Heart left ventricle (tissue), 13 donors: ENCODE measurements around the gene KERA.

Source experiments
- CTCF ChIP-seq, 12 donors: fragments of 200-600 bp; sonication (generic) in 4 of 12; IDR thresholded peaks; one replicate each; pipeline versions ENCODE4 v1.5.0 to v1.8.0; 2018 to 2022; ENCODE audit warnings: antibody characterized with exemption in 12 of 12, mild to moderate bottlenecking in 5 of 12
- POLR2A ChIP-seq, 2 donors: fragments of 450-650 bp; IDR thresholded peaks; one replicate each; pipeline ENCODE4 v1.6.1; 2017; ENCODE audit warnings: antibody characterized with exemption in 2 of 2, mild to moderate bottlenecking in 2 of 2, moderate library complexity in 2 of 2
- donor health status: ischemic (EF 13 %, LVEDD 7.1; RV severe dilation, severe dysfunction).
- donor health status: DM: no; HTN: yes; CAD: no.
- donor health status: DM: no; HTN: no; CAD: no.
- donor health status: ischemic (EF 25% LVEDD 6.9; RV normal size, moderate dysfunction).
- donor health status: ischemic (EF 25% LVEDD 5.7; RV mildly dilated, moderate dysfunction).
- donor health status: ischemic (EF 35%, LVEDD 5.7; RV mildly dilated, moderate dysfunction).
- donor health status: nonischemic (EF 11% LVEDD 7.7; RV severe dilation, severe dysfunction).
- donor health status: DM: yes; HTN: yes; CAD: no.
- donor health status: PGD.
- donor health status: ischemic (EF 29% LVEDD 5.4; RV normal size, mild dysfunction).
- donor health status: nonischemic (EF 23%, LVEDD 6.1; RV moderate dilation, normal function).

GRCh38 chr12:91078501-91078900 lies 20.7 kb upstream of the KERA start:
- TF ChIP-seq POLR2A (IDR thresholded peaks at IDR 0.05), result no peak
- no peak for TF ChIP-seq CTCF (IDR thresholded peaks at IDR 0.05)
